GM18873 (cell line): ENCODE data around the gene REPS2.

Experiments used
- ATAC-seq: cut with Tn5 transposase; IDR thresholded peaks from one replicate; pipeline ENCODE4 v1.9.1; 2021; ENCODE audit warnings: mild to moderate bottlenecking, moderate library complexity, moderate number of reproducible peaks; ENCODE audit not compliant: unreplicated experiment, low FRiP score

Gene REPS2

DNA sequence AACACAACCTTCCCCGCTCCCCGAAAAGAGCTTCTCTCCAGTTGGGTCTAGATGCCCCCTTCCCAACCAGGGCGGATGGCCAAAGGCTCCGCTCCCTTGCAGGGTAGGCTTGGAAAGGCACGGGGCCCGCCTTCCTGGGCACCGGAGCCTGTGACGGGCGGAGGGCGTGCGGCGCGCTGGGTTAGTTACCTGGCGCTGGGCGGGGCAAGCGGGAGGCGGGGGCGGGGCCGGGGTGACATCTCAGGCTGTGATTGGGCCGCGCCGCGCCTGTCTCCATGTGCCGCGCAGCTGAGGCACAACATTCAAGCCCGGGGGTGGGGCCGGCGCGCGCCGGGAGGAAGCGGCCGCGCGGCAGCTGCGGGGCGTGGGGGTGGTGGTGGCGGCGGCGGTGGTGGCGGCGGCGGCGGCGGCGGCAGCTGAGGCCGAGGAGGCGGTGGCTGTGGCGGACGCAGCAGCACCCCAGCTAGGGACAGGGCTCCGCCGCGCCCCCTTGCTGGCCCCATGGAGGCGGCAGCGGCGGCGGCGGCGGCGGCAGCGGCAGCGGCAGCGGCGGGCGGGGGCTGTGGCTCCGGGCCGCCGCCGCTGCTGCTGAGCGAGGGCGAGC lies at the start of gene REPS2:
Gene REPS2, plus strand, starts transcription at position 298 of the 604 bp plus-strand sequence. Its CDS starts 204 bp downstream, at position 502.
- ATAC-seq: peak; percentile 87

DNA sequence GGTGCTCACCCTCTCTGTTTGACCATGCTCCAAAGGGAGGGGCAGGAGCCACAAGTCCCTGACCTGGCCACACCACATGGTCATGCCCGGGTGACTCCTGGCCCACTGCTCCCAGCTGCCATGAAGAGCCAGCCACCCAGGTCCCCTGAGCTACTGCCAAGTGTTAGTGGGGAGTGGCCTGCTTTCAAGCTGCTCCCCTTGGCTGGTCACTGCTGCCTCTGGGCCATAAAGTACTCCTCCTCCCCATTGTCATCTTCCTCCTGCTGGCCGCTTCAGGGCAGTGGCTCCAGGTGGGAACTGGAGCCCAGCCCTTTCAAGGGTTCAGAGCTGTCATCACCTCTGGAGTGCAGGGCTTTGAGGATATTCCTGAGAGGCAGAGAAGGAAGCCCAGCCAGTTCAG lies 49.0 kb upstream of the REPS2 start:
- no peak for ATAC-seq

DNA sequence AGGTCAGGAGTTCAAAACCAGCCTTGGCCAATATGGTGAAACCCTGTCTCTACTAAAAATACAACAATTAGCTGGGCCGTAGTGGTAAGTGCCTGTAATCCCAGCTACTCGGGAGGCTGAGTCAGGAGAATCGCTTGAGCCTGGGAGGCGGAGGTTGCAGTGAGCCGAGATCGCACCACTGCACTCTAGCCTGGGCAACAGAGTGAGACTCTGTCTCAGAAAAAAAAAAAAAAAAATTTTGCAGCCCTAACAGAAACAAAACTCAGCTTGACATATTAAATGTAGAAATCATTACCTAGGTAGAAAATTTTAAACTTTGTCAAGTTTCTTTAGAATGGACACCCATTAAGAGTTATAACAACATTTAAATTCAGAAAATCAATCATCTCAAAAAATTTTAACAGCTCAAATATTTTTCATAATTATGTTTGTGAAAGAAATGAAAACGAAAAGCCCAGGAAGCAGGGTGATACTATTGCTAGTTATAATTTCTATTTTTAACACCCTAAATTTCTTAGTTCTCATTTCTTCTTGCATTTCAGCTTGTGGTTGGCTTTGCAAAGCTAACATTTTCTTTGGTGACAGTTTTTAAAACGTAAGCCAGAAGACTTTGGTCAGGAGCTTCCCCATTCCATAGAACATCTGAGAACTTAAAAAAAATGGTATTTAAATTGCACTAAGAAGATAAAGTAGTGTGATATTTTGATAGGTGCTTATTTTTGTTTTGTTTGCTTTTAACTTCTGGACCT lies 43.0 kb upstream of the REPS2 start:
- no peak for ATAC-seq

DNA sequence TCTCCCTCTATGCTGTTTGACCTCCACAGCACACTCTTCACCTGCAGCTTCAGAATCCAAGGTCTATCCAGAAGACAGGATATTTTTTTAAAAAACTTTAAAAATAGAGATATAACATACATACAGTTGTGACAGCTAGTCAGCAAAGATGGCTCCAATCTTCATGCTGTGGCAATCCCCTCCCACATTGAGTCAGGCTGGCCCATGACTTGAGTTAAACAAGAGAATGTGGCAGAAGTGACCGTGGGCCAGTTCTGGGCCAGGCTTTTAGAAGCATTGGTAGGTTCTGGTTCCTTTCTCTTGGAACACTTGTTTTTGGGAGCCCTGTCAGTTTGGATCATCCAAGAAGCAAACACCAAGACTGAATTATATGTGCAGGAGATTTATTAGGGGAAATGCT lies 36.1 kb upstream of the REPS2 start:
- no peak for ATAC-seq

DNA sequence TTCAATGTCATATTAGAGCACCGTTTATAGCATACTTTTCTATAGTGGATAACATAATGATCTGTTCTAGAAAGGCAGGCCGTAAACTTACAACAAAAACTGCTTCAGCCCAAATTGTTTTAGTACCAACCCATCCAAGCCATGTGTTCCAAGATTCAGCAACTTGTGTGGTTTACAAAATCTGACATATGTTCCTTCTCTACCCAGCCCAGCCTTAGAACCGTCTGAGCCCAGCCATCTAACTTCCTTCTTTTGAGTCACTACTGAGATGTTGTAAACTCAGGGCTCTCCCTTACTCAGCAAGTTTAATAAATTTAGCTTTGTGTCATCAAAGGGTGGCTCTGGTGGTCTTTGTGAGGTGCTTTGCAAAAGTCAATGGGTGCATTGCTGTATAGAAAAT lies 32.4 kb upstream of the REPS2 start:
- ATAC-seq: no peak

DNA sequence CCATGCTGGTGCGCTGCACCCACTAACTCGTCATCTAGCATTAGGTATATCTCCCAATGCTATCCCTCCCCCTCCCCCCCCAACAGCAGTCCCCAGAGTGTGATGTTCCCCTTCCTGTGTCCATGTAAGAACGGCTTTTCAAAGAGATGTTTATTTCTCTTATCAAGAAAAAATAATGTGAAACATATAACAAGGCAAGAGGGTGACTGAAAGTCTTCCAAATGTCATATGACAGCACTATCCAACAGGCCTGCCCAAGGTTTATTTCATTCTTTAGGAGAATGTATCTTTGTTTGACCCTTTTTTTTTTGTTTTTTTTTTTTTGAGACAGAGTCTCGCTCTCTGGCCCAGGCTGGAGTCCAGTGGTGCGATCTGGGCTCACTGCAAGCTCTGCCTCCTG lies 29.9 kb upstream of the REPS2 start:
- no peak for ATAC-seq

DNA sequence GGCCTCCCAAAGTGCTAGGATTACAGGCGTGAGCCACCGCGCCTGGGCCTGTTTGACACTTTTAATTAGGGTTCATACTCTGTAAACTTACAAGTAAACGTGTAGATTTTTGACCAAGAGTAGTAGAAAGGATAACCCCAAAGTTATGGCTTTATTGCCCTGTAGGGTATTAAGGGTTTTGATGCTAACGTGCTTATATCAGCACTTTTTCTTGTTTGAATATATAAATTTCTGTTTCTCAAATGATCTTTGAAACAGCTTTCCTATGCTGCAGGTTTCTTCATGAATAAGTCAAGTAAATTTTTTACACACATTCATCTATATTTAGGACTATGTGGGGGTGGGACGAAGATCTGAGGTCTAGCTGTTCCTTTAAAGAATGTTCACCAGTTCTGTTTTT lies 29.3 kb upstream of the REPS2 start:
- no peak for ATAC-seq

DNA sequence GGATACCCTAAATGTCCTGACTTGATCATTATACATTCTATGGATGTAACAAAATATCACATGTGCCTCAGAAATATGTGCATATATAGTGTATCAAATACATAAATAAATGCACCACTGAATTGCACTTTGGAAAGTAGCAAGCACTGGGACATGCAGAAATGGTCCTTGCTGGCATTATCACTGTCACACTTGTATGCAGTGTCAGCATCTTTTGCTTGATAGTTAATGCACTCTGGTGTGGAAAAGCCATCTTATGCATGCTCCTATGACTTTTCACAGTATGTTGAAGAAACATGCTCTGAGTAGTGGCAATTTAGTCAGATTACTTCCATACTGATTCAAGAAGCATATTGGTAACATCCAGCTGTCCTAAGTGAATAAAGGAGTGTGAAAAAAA lies 27.5 kb upstream of the REPS2 start:
- ATAC-seq: no peak

DNA sequence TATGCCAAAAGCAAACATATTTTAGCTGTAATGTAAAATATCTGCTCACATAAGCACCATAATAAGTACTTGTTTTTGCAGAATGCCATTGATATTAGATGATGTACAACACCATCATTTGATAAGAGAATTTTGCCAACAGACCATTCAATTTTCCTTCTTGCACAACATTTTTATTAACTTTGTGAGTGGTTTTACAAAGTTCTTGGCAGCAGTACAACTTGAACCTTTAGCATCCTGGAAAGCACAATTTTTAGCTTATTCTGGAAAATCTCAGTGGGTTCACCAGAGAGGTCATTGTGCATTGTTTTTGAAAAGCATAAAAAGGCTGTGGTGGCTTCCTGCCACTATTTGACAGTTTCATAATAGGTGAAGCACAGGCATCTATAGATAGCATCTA lies 26.4 kb upstream of the REPS2 start:
- ATAC-seq: no peak

DNA sequence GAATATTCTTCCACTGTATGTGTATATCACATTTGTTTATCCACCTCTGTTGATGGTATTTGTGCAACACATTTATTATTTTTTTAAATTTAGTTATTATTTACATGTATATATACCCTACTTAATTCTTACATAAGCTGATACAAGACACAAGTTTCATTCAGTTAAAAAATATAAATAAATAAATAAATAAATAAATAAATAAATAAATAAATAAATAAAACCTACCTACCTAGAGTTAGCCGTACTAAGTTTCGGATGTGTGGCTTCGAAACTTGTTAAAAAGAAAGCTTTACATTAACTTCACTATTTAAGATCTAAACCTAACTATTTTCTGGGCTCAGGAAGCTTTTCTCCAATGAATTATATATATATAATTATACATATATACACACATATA lies 23.3 kb upstream of the REPS2 start:
- no peak for ATAC-seq

DNA sequence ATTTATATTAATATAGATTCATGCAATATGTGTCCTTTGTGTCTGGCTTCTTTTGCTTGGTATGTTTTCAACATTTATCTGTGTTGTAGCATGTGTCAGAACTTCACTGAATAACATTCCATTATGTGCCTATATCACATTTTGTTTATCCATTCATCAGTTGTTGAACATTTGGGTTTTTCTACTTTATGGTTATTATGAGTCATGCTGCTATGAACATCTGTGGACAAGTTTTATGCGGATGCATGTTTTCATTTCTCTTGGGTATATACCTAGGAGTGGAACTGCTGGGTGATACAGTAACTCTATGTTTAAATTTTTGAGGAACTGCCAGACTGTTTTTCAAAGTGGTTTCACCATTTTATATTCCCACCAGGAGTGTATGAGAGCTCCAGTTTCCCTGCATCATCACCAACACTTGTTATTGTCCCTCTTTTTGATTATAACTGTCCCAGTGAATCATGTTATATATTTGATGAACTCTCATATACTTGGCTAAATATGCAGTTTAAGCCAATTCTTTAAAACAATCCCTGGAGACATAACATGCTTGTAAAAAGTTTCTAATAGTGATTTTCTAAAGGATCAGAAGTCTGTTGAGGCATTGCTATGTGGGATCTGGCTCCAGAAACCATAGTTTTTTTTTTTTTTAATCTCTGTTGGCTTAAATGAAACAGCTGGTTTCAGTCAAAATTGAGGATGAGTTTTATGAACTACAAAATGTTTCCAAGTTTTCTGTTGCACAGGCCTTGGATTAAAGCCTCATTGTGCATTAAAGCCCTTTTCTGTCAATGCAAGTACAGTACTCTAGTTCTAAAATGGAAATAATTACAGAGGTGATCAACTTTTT lies 21.6 kb upstream of the REPS2 start:
- ATAC-seq: no peak

DNA sequence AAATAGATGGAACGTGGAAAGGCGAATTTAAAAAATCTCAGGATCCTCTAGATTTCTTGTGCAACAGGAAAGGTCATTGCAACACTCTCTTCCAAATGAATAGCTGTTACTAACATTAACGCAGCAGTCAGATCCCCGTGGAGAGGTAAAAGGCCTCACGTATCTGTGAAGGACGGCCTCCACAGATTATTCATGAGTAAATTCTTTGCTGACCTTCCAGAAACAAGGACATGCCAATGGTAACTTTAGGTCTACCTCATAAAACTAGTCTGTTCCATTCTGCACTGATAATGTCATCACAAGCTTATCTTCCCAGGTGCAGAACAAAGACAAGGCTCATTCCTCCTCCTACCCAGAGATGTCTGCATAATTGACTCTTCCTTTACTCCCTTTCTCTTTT lies 16.1 kb upstream of the REPS2 start:
- ATAC-seq: no peak

DNA sequence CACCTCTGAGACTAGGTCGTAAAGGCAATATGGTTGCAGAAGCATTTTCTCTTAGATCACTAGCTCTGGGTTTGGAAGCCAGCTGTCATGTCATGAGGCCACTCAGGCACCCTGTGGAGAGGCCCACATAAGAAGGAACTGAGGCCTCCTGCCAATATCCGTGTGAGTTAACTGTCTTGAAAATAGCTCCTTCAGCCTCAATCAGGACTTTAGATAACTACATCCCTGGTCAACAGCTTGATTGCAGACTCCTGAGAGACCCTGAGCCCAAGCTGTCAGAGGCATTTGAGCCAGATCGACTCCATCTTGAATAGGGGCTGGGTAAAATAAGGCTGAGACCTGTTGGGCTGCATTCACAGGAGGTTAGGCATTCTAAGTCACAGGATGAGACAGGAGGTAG lies 15.1 kb upstream of the REPS2 start:
- ATAC-seq: no peak

DNA sequence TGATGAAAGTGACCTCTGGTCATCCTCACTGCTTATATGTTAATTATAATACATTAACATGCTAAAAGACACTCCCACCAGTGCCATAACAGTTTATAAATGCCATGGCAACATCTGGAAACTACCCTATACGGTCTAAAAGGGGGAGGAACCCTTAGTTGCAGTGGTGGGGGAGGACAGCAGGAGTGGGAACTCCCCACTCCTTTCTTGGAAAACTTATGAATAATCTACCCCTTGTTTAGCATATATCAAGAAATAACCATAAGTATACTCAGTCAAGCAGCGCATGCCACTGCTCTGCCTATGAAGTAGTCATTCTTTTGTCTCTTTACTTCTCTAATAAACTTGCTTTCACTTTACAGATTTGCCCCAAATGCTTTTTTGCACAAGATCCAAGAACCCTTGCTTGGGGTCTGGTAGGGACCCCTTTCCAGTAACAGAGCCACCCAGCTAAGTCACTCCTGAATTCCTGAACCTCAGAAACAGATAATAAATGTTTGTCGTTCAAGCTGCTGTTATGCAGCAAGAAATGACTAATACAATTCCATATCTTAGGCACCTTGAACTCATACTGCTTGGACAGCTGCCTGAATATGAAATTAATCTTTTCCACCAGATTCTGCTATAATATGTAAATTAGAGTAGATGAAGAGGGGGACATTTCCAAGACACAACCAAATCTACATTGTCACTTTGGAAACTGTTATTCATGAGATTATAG lies 14.4 kb upstream of the REPS2 start:
- no peak for ATAC-seq

DNA sequence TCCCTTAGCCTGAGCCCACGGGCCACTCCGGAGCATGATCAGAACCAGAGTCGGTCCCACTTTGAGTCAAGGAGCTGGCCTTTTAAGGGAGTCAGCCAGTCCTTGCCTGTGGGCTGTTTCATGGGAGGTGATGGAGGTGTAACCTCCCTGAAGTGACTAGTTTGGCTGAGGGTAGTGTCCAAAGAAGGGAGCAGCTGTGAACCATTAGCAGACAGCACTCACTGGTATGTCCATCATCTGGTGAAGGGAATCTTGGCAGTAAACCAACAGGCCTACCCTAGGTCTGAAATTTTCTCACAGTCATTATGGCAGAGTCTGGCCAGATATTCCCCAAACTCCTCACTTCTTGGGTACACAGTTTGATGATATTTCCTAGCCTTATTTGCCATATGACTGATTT lies 12.3 kb upstream of the REPS2 start:
- no peak for ATAC-seq

DNA sequence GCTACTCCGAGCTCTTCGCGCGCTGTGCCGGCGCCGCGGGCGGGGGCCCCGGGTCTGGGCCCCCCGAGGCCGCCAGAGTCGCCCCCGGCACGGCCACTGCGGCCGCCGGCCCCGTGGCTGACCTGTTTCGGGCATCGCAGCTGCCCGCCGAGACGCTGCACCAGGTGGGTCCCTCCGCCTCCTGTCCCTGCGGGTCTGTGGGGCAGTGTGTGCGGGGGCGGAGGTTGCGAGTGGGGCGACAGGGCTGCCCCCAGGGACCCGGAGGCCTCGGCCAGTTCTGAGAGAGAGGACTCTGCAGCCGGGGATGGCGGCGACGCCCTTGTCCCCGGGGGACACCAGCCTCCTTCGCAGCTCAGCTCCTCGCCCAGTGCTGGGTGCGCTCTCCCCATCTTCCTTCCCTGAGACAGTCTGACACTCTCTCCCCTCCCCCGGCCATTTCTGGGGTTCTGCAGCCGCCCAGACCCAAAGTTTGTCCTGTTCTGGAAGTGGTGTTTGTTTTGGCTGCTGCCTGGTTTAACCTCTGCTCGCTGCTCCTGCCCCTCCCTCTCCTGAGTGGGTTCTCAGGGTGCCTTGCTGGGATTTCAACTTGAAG lies 609 bp downstream of the REPS2 start:
- ATAC-seq: peak; percentile 12

DNA sequence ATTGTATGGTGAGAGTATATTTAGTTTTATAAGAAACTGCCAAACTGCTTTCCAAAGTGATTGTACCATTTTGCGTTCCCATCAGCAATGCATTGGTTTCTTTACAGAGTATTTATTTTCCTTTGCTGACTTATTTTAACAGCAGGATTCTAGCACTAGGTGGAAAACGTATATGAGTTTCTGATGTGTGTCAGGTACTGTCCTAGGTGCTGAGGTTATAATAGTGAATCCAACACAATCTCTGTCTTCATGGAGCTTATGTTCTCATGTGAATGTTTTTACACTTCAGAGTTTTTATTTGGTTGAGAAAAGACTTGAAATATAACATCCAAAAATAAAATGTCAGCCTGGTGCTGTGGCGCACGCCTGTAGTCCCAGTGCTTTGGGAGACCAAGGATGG lies 4.0 kb downstream of the REPS2 start:
- ATAC-seq: no peak

DNA sequence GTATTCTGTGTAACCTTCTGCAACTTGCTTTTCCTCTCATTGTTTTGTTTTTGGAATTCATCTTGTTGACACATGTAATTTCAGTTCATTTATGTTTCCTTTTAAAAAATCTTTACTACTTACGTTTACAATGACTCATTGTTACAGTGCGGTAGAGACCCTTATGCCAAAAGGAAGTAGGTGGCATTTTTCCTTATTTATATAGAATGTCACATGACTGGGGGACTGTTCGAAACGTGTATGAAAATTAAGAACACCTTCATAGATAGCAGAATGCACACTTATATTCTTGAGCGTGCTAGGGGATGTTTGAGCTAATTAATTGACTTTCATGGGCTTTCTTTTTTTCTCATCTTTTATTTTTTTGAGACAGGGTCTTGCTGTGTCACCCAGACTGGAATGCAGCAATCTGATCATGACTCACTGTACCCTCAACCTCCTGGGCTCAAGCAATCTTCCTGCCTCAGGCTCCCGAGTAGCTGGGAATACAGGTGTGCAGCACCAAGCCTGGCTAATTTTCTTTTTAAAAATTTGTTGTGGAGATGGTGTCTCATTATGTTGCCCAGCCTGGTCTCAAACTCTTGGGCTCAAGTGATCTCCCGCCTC lies 7.3 kb downstream of the REPS2 start:
- no peak for ATAC-seq

DNA sequence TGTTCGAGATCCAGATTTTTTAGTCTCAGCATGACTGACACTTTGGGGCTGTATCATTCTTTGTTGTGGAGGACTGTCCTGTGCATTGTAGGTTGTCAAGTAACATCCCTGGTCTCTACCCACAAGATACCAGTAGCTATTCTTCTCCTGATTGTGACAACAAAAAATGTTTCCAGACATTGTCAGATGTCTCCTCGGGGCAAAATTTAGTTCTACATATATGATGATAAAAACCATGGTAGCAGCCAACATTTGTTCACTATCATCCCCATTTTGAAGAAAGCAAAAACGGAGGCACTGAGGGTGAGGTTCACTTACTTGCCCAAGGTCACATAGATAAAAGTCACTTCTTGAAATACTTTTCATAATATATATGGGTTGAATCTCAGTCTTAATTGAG lies 11.3 kb downstream of the REPS2 start:
- no peak for ATAC-seq

DNA sequence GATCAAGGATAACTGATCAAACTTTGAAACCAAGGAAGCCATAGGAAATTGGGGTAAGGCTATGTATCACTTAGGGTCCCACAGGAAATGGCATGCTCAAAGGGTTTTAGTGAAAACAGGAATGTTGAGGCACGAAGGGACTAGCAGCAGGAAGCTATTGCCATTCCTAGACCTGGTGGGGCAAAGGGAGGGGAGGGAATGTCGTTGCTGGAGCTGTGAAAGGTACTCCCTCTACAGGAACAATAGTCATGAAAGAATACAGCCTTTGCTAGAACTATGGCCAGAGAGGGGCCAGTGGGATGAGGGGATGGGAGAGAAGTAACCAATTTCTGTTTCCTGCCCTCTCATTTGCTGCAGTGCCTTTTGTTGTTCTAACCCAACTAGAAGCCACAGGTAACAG lies 11.9 kb downstream of the REPS2 start:
- ATAC-seq: no peak
